Psoas muscle (tissue), 8 donors: ENCODE measurements around the gene TMEM51. TPM values are rescaled to one million over a fixed set of nuclear protein-coding genes. Genes with fewer than 3 reads are reported as not detected.

Experiments used
- ATAC-seq, 4 donors: fragments of 200-7000 bp; cut with Tn5 transposase; one replicate each; pipeline ENCODE4 v1.9.1; 2020; ENCODE audit warnings: moderate library complexity in 3 of 4, mild to moderate bottlenecking in 2 of 4
- DNase-seq, 2 donors: peaks; one replicate each; pipeline ENCODE4 v3.0.0-alpha.2; 2020
- H3K27ac ChIP-seq: fragments of 200-600 bp; one replicate; pipeline ENCODE4 v1.8.0; 2022
- H3K27me3 ChIP-seq, 3 donors: fragments of 200-600 bp in 1 of 3; one replicate each; pipeline versions ENCODE4 v1.6.1 to v1.8.0; 2013 to 2022; ENCODE audit warnings: low read length in 2 of 3, mild to moderate bottlenecking in 2 of 3, moderate library complexity in 1 of 3; ENCODE audit not compliant: insufficient read depth in 3 of 3
- H3K36me3 ChIP-seq, 2 donors: fragments of 200-600 bp in 1 of 2; one replicate each; pipeline versions ENCODE4 v1.6.1 to v1.8.0; 2013 to 2022; ENCODE audit warnings: low read depth in 1 of 2, mild to moderate bottlenecking in 1 of 2, moderate library complexity in 1 of 2; ENCODE audit not compliant: insufficient read depth in 1 of 2
- H3K4me1 ChIP-seq: fragments of 200-600 bp; one replicate; pipeline ENCODE4 v1.8.0; 2022
- H3K4me3 ChIP-seq: fragments of 200-600 bp; one replicate; pipeline ENCODE4 v1.8.0; 2022; ENCODE audit warnings: mild to moderate bottlenecking
- H3K9me3 ChIP-seq: fragments of 200-600 bp; one replicate; pipeline ENCODE4 v1.8.0; 2022
- CTCF ChIP-seq: fragments of 200-600 bp; IDR thresholded peaks from one replicate; pipeline ENCODE4 v1.8.0; 2022; ENCODE audit warnings: antibody characterized with exemption
- WGBS, 3 donors: extraction: QIAGEN DNeasy Blood & Tissue Kit; methylation state at CpG; one replicate each; pipeline versions ENCODE4 v1.1.6 to v1.1.7; 2013; 5-methylcytosine and 5-hydroxymethylcytosine counted together
- intact Hi-C, 2 donors: fragments of 100-400 bp; cut with DNase I; formaldehyde crosslinking; loops; one replicate each; pipeline versions ENCODE4 v1.11.0 to v1.14.2; 2022
- polyA plus RNA-seq, 3 donors: library from polyadenylated mRNA; stranded (reverse); fragments of 200-250 nt; gene quantifications; one replicate each; pipeline ENCODE4 v1.2.3, GENCODE V29; 2013
- total RNA-seq, 4 donors: library from RNA; stranded (reverse); fragmentation: NEBNext Ultra II Directional in 2 of 4; extraction: Animal tissue kit (Norgen Biotek cat#: 25700) in 2 of 4; gene quantifications; one replicate each; pipeline versions ENCODE4 v1.2.1 to v1.2.4, GENCODE V29; 2021 to 2023
- donor health status: healthy with polysubstance abuse.
- donor health status: DM: no; HTN: no; CAD: no; lungs with moderate emphysema.
- donor health status: Bipolar disorder and iron deficiency.
- donor health status: healthy.
- donor health status: DM: yes; HTN: yes; CAD: no.
- donor health status: DM: no; HTN: no; CAD: no.
- donor health status: DM: no; HTN: no; CAD: no.
- donor health status: DM: yes; HTN: yes; CAD: no.

Gene TMEM51
- total and polyA plus RNA-seq, 7 donors = 0.67 to 1.7 (median 0.97) TPM

DNA sequence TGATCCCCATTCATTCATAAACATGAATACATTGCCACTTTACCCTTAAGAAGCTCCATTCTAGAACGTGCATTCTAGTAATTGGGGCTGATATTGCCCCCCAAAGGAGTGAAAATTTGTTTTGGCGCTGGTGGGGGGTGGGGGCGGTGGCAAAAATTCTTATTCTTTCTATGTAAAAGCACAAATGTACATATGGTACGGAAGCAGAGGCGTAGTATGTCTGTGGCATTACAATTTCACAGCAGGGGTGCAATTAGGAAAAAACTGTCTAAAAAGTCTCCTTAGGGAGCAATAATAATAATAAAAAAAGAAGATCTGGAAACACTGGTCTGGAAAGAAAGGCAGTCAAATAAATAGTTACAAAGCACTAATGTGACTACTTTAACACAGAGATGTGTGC, 40.4 kb upstream of the TMEM51 start:
- no peak for ATAC-seq
- Histone ChIP-seq H3K4me3 (no peak overlapping the region), H3K27ac (no peak overlapping the region), H3K27me3 (peaks cover 0 to 4% (median 0%) of the 10 kb centered on the region in 3 donors), H3K9me3 (no peaks in the 10 kb centered on the region), H3K36me3 (no peaks in the 10 kb centered on the region), H3K4me1 (no peaks in the 10 kb centered on the region)
- no peak for TF ChIP-seq CTCF
- no peak for DNase-seq
- intact Hi-C loops = no loop called here
- WGBS, 3 donors = 81% methylated on average over 5 of the region's 5 CpGs

GRCh38 chr1:15114884-15115283, 38.7 kb upstream of the TMEM51 start:
- 88 to 90% (median 88%) methylated on average over 13 of the region's 13 CpGs for WGBS, 3 donors
- DNase-seq (no peak), ATAC-seq (no peak)
- no peak overlapping the region for H3K4me3 ChIP-seq
- no peaks in the 10 kb centered on the region for H3K4me1 ChIP-seq
- no peaks in the 10 kb centered on the region for H3K9me3 ChIP-seq
- intact Hi-C loops = no loop called here
- H3K27ac ChIP-seq = no peak overlapping the region
- H3K27me3 ChIP-seq = peaks cover 0 to 4% (median 0%) of the 10 kb centered on the region in 3 donors
- no peaks in the 10 kb centered on the region for H3K36me3 ChIP-seq
- TF ChIP-seq CTCF = no peak

- no peak overlapping the region for H3K4me3 ChIP-seq
Measured at GRCh38 chr1:15115542-15116330, 37.8 kb upstream of the TMEM51 start.

GRCh38 chr1:15116966-15117365, 36.6 kb upstream of the TMEM51 start:
- WGBS, 3 donors = 28 to 46% (median 33%) methylated on average over 5 of the region's 5 CpGs
- H3K9me3 ChIP-seq = no peaks in the 10 kb centered on the region
- no peak for ATAC-seq
- H3K36me3 ChIP-seq = no peaks in the 10 kb centered on the region
- no peak for DNase-seq
- no peak overlapping the region for H3K27ac ChIP-seq
- intact Hi-C loops = no loop called here
- no peak overlapping the region for H3K4me3 ChIP-seq
- H3K4me1 ChIP-seq = no peaks in the 10 kb centered on the region
- TF ChIP-seq CTCF = no peak
- peaks cover 0 to 4% (median 0%) of the 10 kb centered on the region in 3 donors for H3K27me3 ChIP-seq

More at GRCh38 chr1:15115542-15116330, 37.8 kb upstream of the TMEM51 start:
- Histone ChIP-seq H3K4me1 (no peaks in the 10 kb centered on the region), H3K27me3 (peaks cover 0 to 4% (median 0%) of the 10 kb centered on the region in 3 donors), H3K9me3 (no peaks in the 10 kb centered on the region), H3K27ac (no peak overlapping the region), H3K36me3 (no peaks in the 10 kb centered on the region)
- 86 to 89% (median 88%) methylated on average over 15 of the region's 15 CpGs for WGBS, 3 donors
- ATAC-seq (no peak), DNase-seq (no peak)
- intact Hi-C loops = no loop called here
- no peak for TF ChIP-seq CTCF
